WTC11 (cell line): Measurements from ENCODE around the gene ATP6V1G2. TPM values are rescaled to one million over a fixed set of nuclear protein-coding genes. Genes with fewer than 3 reads are reported as not detected.

ENCODE experiments used
- ATAC-seq: fragments of 200-7000 bp; cut with Tn5 transposase; 2 replicates; pipeline ENCODE4 v1.10.0; 2021; ENCODE audit warnings: mild to moderate bottlenecking, moderate library complexity
- CTCF ChIA-PET: fragments of 300-600 bp; sonication (Branson Sonifier 250); formaldehyde crosslinking; loops from one replicate; lab custom pipeline; 2021; ENCODE audit warnings: antibody characterized with exemption; lab: Charles Lee
- POLR2A ChIA-PET: fragments of 350-600 bp; sonication (Branson Sonifier 250); formaldehyde crosslinking; loops from one replicate; lab custom pipeline; 2021; ENCODE audit warnings: antibody characterized with exemption; lab: Charles Lee
- DNase-seq: peaks from one replicate; pipeline ENCODE4 v3.0.0; 2021; ENCODE audit warnings: low spot score
- H3K27ac Mint-ChIP-seq: 2 replicates; pipeline ENCODE4 v1.8.0; 2021; ENCODE audit warnings: mixed read lengths
- H3K27me3 Mint-ChIP-seq: 2 replicates; pipeline ENCODE4 v1.8.0; 2021; ENCODE audit warnings: low read depth, mild to moderate bottlenecking, moderate library complexity, mixed read lengths
- H3K36me3 Mint-ChIP-seq: 2 replicates; pipeline ENCODE4 v1.8.0; 2021; ENCODE audit warnings: mixed read lengths
- H3K4me1 Mint-ChIP-seq: 2 replicates; pipeline ENCODE4 v1.8.0; 2022; ENCODE audit warnings: mixed read lengths
- H3K4me3 Mint-ChIP-seq: 2 replicates; pipeline ENCODE4 v1.8.0; 2021; ENCODE audit warnings: mild to moderate bottlenecking, moderate library complexity, mixed read lengths
- H3K9me3 Mint-ChIP-seq: 2 replicates; pipeline ENCODE4 v1.8.0; 2021; ENCODE audit warnings: mixed read lengths
- ATF6 ChIP-seq: sonication (generic); formaldehyde crosslinking; IDR thresholded peaks from 2 replicates; pipeline ENCODE4 v1.8.1; 2023; ENCODE audit warnings: mild to moderate bottlenecking, missing genetic modification reagents
- CREB1 ChIP-seq: sonication (generic); formaldehyde crosslinking; IDR thresholded peaks from 2 replicates; pipeline ENCODE4 v1.8.0; 2023; ENCODE audit warnings: mild to moderate bottlenecking, missing genetic modification reagents
- E2F1 ChIP-seq: sonication (generic); formaldehyde crosslinking; IDR thresholded peaks from 2 replicates; pipeline ENCODE4 v1.8.0; 2022; ENCODE audit warnings: mild to moderate bottlenecking, missing genetic modification reagents
- ELF4 ChIP-seq: sonication (generic); formaldehyde crosslinking; IDR thresholded peaks from 2 replicates; pipeline ENCODE4 v1.8.1; 2022; ENCODE audit warnings: low read depth, mild to moderate bottlenecking, moderate library complexity, missing genetic modification reagents
- ERG ChIP-seq: fragments of 250-450 bp; sonication (Bioruptor Pico); IDR thresholded peaks from 2 replicates; pipeline ENCODE4 v1.8.0; 2021; ENCODE audit warnings: mild to moderate bottlenecking
- FOXJ3 ChIP-seq: sonication (generic); formaldehyde crosslinking; IDR thresholded peaks from 2 replicates; pipeline ENCODE4 v1.9.0; 2021; ENCODE audit warnings: missing genetic modification reagents, mild to moderate bottlenecking, borderline replicate concordance
- FOXK1 ChIP-seq: sonication (generic); formaldehyde crosslinking; IDR thresholded peaks from 2 replicates; pipeline ENCODE4 v1.8.0; 2022; ENCODE audit warnings: mild to moderate bottlenecking, moderate library complexity, missing genetic modification reagents
- IRF1 ChIP-seq: sonication (generic); formaldehyde crosslinking; IDR thresholded peaks from 2 replicates; pipeline ENCODE4 v1.8.0; 2023; ENCODE audit warnings: missing genetic modification reagents
- MAX ChIP-seq: sonication (generic); formaldehyde crosslinking; IDR thresholded peaks from 2 replicates; pipeline ENCODE4 v1.8.0; 2022; ENCODE audit warnings: mild to moderate bottlenecking, missing genetic modification reagents
- MXD4 ChIP-seq: fragments of 250-450 bp; sonication (Bioruptor Pico); IDR thresholded peaks from 2 replicates; pipeline ENCODE4 v1.8.0; 2021; ENCODE audit warnings: mild to moderate bottlenecking, moderate library complexity, borderline replicate concordance
- NFYB ChIP-seq: sonication (generic); formaldehyde crosslinking; conservative IDR thresholded peaks from 2 replicates; pipeline ENCODE4 v1.8.0; 2022; ENCODE audit warnings: low read depth, missing genetic modification reagents
- PRRX2 ChIP-seq: fragments of 250-450 bp; sonication (Bioruptor Pico); IDR thresholded peaks from 2 replicates; pipeline ENCODE4 v1.8.0; 2021; ENCODE audit warnings: mild to moderate bottlenecking
- RELA ChIP-seq: sonication (generic); formaldehyde crosslinking; IDR thresholded peaks from 2 replicates; pipeline ENCODE4 v1.8.1; 2022; ENCODE audit warnings: missing genetic modification reagents, mild to moderate bottlenecking, borderline replicate concordance
- STAT6 ChIP-seq: sonication (generic); formaldehyde crosslinking; conservative IDR thresholded peaks from 2 replicates; pipeline ENCODE4 v1.8.1; 2023; ENCODE audit warnings: mild to moderate bottlenecking, low read depth, missing genetic modification reagents, moderate library complexity
- ZBTB43 ChIP-seq: sonication (generic); formaldehyde crosslinking; IDR thresholded peaks from 2 replicates; pipeline ENCODE4 v1.8.1; 2023; ENCODE audit warnings: mild to moderate bottlenecking, missing genetic modification reagents
- ZMAT4 ChIP-seq: fragments of 250-450 bp; sonication (Bioruptor Pico); IDR thresholded peaks from 2 replicates; pipeline ENCODE4 v1.9.0; 2021; ENCODE audit warnings: mild to moderate bottlenecking
- ZNF219 ChIP-seq: sonication (generic); formaldehyde crosslinking; IDR thresholded peaks from 2 replicates; pipeline ENCODE4 v1.8.0; 2023; ENCODE audit warnings: missing genetic modification reagents, mild to moderate bottlenecking, borderline replicate concordance
- ZNF416 ChIP-seq: fragments of 250-450 bp; sonication (Bioruptor Pico); IDR thresholded peaks from 2 replicates; pipeline ENCODE4 v1.9.0; 2021; ENCODE audit warnings: mild to moderate bottlenecking, inconsistent platforms
- ZNF512 ChIP-seq: sonication (generic); formaldehyde crosslinking; IDR thresholded peaks from 2 replicates; pipeline ENCODE4 v1.8.1; 2022; ENCODE audit warnings: missing genetic modification reagents, borderline replicate concordance
- ZNF671 ChIP-seq: fragments of 250-450 bp; sonication (Bioruptor Pico); IDR thresholded peaks from 2 replicates; pipeline ENCODE4 v1.8.0; 2021; ENCODE audit warnings: mild to moderate bottlenecking
- total RNA-seq: library from RNA; stranded (reverse); gene quantifications from 3 replicates; pipeline ENCODE4 v1.2.3, GENCODE V29; 2021

The ATP6V1G2 gene
- total RNA-seq, 1 experiment from 2014 or later: 4.0 TPM

- Mint-ChIP-seq H3K27me3 (no peaks in the 10 kb centered on the region), H3K9me3 (no peaks in the 10 kb centered on the region), H3K27ac (peak overlapping the region; percentile 93), H3K4me1 (peaks cover 32% of the 10 kb centered on the region), H3K4me3 (no peak overlapping the region), H3K36me3 (peaks cover 37% of the 10 kb centered on the region)
- DNase-seq: no peak
- ChIA-PET CTCF (interaction anchor here (0.6 to 1.9 kb wide), 8 partner anchors 10 to 667 kb away, joined by 3 to 6 read pairs (median 4); partner anchors contain the start of gene MICB), POLR2A (interaction anchor here (1.9 to 2.2 kb wide), 4 partner anchors 12 to 31 kb away, joined by 8 to 17 read pairs (median 11); partner anchors contain the start of genes ATP6V1G2, DDX39B, MICB and NFKBIL1)
- peak; percentile 13 for ATAC-seq
- TF ChIP-seq PRRX2 (CRISPR knock-in tag) (no peak), IRF1 (CRISPR knock-in tag) (no peak), FOXJ3 (CRISPR knock-in tag) (no peak), ERG (CRISPR knock-in tag) (no peak), ATF6 (CRISPR knock-in tag) (no peak), RELA (CRISPR knock-in tag) (no peak), MXD4 (CRISPR knock-in tag) (no peak), FOXK1 (CRISPR knock-in tag) (no peak), ZMAT4 (CRISPR knock-in tag) (no peak), ZNF671 (CRISPR knock-in tag) (no peak), ELF4 (no peak), MAX (no peak), CREB1 (CRISPR knock-in tag) (no peak), NFYB (no peak), ZNF416 (CRISPR knock-in tag) (no peak), ZNF512 (CRISPR knock-in tag) (no peak)
Observed at GRCh38 chr6:31528307-31528777, 18.1 kb downstream of the ATP6V1G2 start.

- Mint-ChIP-seq H3K4me1 (peaks cover 26% of the 10 kb centered on the region), H3K36me3 (peaks cover 16% of the 10 kb centered on the region), H3K27me3 (no peaks in the 10 kb centered on the region), H3K4me3 (no peak overlapping the region), H3K27ac (no peak overlapping the region), H3K9me3 (no peaks in the 10 kb centered on the region)
- no peak for ATAC-seq
- no peak for DNase-seq
- ChIA-PET CTCF (interaction anchor here (1.0 kb wide), 1 partner anchor 84 kb away, joined by 4 read pairs; no protein-coding TSS in a partner anchor), POLR2A (interaction anchor here (0.6 kb wide), 1 partner anchor 69 kb away, joined by 3 read pairs; no protein-coding TSS in a partner anchor)
- TF ChIP-seq ZBTB43 (CRISPR knock-in tag): no peak
- no peak for TF ChIP-seq ZNF219
- TF ChIP-seq E2F1 (CRISPR knock-in tag): no peak
- no peak for TF ChIP-seq ERG (CRISPR knock-in tag)
- no peak for TF ChIP-seq STAT6
- no peak for TF ChIP-seq RELA (CRISPR knock-in tag)
Observed at GRCh38 chr6:31525932-31526591, 20.3 kb downstream of the ATP6V1G2 start.
